Uterus (tissue), 4 donors: ENCODE measurements around the gene LGMN. TPM values are rescaled to one million over a fixed set of nuclear protein-coding genes. Genes with fewer than 3 reads are reported as not detected.

Experiments
- DNase-seq, 2 donors: peaks; one replicate each; pipeline ENCODE4 v3.0.0-alpha.2; 2019 to 2020
- H3K27ac ChIP-seq, 2 donors: fragments of 200-600 bp; sonication (generic); 1 replicate in 1 of 2; 2 replicates in 1 of 2; pipeline ENCODE4 v1.5.1; 2016 to 2018
- H3K27me3 ChIP-seq, 2 donors: fragments of 200-600 bp; sonication (generic); one replicate each; pipeline ENCODE4 v1.5.1; 2018 to 2019; ENCODE audit warnings: control low read depth in 1 of 2
- H3K36me3 ChIP-seq, 2 donors: fragments of 200-600 bp; sonication (generic); one replicate each; pipeline ENCODE4 v1.5.1; 2019; ENCODE audit warnings: control low read depth in 1 of 2
- H3K4me1 ChIP-seq, 2 donors: fragments of 200-600 bp; sonication (generic); one replicate each; pipeline ENCODE4 v1.5.1; 2018 to 2019; ENCODE audit warnings: control low read depth in 1 of 2
- H3K4me3 ChIP-seq, 2 donors: fragments of 200-600 bp; sonication (generic); 1 replicate in 1 of 2; 2 replicates in 1 of 2; pipeline ENCODE4 v1.5.1; 2018 to 2019; ENCODE audit warnings: mild to moderate bottlenecking in 1 of 2
- H3K9me3 ChIP-seq, 2 donors: fragments of 200-600 bp; sonication (generic); one replicate each; pipeline ENCODE4 v1.5.1; 2019; ENCODE audit warnings: control low read depth in 1 of 2
- CTCF ChIP-seq, 4 experiments: fragments of 200-600 bp in 2 of 4; fragments of 450-650 bp in 2 of 4; sonication (generic) in 2 of 4; IDR thresholded peaks; one replicate each; pipeline ENCODE4 v1.5.1; 2016 to 2019; ENCODE audit warnings: antibody characterized with exemption in 4 of 4, mild to moderate bottlenecking in 2 of 4, moderate library complexity in 1 of 4
- POLR2A ChIP-seq, 2 donors: fragments of 450-650 bp; IDR thresholded peaks; one replicate each; pipeline ENCODE4 v1.6.1; 2016; ENCODE audit warnings: antibody characterized with exemption in 2 of 2, mild to moderate bottlenecking in 1 of 2, moderate library complexity in 1 of 2
- intact Hi-C: fragments of 100-400 bp; cut with DNase I; formaldehyde crosslinking; loops from one replicate; pipeline ENCODE4 v1.15.1; 2023; ENCODE audit warnings: low total_unique reads
- total RNA-seq, 4 donors: library from RNA; depleted of rRNA in 3 of 4; stranded (reverse); fragments of >200 nt in 3 of 4; gene quantifications; one replicate each; pipeline versions ENCODE4 v1.1.0 to v1.2.4, GENCODE V29; 2014 to 2023
- donor health status: DM: yes; HTN: yes; CAD: no.

Gene LGMN
- total RNA-seq, 4 donors from 2014 or later, result 13.6 to 91.4 (median 69.1) TPM

GRCh38 chr14:92694807-92695206 is 53.6 kb downstream of the LGMN start:
- Histone ChIP-seq H3K27ac (no peak overlapping the region), H3K27me3 (no peaks in the 10 kb centered on the region), H3K4me3 (no peak overlapping the region), H3K36me3 (no peaks in the 10 kb centered on the region), H3K4me1 (no peaks in the 10 kb centered on the region), H3K9me3 (no peaks in the 10 kb centered on the region)
- TF ChIP-seq POLR2A (IDR thresholded peaks at IDR 0.05) (no peak), CTCF (IDR thresholded peaks at IDR 0.05) (no peak)
- no peak for DNase-seq
- intact Hi-C loops, result no loop called here

DNA sequence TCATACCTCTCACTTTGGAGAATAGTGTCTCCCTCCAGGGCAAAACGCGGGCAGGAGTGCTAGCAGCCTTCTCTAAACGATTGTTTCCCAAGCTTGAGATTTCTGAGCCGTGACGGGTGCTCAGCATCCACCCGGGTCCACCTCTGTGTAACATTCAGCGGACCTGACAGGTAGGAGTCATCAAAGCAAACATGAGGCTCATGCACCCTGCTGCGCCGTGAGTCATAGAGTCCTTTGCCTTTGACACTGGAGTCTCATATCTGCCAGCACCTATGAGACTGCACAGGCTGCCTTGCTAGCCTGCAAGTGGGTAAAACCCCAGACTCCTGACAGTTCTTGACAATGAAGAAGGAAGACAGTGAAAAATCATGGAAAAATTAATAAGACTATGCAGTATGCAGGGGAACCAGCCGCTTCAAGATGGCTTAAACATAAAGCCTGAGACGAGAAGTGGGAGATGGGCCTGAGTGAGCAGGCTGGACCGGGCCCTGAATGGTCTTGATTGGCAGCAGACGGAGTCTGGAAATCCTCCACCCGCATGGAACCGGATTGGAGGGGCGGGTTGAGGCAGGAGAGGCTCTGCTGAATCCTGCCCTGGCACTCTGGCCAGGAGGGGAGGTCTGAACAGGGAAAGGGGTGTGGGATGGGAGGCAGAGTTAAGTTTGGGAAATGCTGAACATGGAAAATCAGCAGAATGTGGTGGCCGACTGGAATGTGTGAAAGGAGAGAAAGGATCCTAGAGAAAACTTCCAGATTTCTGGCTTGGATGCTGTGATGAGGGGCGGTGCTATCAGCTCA is 54.2 kb downstream of the LGMN start:
- intact Hi-C loops, result no loop called here
- Histone ChIP-seq H3K4me3 (no peak overlapping the region), H3K9me3 (no peaks in the 10 kb centered on the region), H3K36me3 (no peaks in the 10 kb centered on the region), H3K27ac (no peak overlapping the region), H3K4me1 (no peaks in the 10 kb centered on the region), H3K27me3 (no peaks in the 10 kb centered on the region)
- DNase-seq, result no peak
- TF ChIP-seq CTCF (IDR thresholded peaks at IDR 0.05) (no peak), POLR2A (IDR thresholded peaks at IDR 0.05) (no peak)

DNA sequence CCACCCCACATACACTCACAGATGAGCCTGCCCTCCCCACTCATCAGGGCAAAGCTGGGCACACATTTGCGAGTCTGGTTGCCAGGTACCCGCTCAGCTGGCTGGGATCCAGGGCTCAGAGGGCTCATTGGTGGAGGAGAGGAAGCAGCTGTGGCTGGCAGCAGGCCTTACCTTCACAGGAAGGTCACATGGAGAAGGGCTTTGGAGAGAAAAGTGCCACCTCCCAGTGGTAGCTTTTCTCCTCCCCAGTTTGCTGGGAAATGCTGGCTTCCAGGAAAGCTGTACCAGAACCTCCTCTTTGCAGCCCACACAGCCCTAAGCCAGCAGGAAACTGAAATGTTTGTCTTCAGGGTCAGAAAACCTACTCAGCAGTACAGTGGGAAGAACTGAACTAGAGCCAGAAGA is 55.6 kb downstream of the LGMN start:
- peak; percentile 38 to 70 for DNase-seq
- Histone ChIP-seq H3K4me1 (peaks cover 0 to under 1% of the 10 kb centered on the region in 2 donors), H3K36me3 (no peaks in the 10 kb centered on the region), H3K4me3 (no peak overlapping the region), H3K27me3 (no peaks in the 10 kb centered on the region), H3K27ac (no peak overlapping the region), H3K9me3 (no peaks in the 10 kb centered on the region)
- no peak for TF ChIP-seq POLR2A (IDR thresholded peaks at IDR 0.05)
- TF ChIP-seq CTCF (IDR thresholded peaks at IDR 0.05), result no peak
- intact Hi-C loops, result no loop called here

DNA sequence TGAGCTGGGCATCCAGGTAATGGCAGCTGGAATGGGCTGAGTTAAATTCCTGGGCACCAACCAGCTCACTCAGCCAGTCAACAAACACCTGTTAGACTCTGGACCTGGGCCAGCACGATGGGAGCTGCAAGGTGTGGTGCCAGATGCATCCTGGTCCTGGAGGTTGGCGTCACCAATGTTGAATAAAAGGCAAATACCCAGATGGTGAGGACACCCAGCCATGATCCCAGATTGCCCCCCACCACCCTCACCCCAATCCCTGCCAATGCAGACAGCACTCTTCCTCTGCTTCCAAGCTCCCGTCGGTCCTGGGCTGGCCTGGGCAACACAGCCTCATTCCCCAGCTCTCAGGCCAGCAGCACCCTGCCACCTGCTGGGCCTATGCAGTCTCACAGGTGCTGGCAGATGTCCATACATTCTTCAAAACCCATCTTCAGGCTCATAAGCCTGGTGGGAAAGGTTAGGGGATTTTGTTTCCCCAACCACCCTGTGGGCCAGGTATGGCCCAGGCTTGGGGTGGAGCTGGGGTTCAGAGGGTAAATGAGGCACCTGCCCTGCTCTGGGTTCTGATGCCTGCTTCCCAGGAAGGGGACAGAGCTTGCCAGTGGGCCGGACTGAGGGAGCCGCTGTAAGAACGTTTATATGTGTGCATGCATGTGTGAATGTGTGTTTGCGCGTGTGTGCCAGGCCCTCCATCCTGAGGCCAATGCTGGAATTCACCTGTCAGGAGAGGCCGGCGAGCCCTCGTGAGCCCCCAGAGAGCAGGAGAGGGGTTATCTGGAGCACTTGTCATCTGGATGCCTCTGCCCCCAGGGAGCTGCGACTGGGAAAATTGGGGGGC is 58.0 kb downstream of the LGMN start:
- intact Hi-C loops, result no loop called here
- TF ChIP-seq POLR2A (IDR thresholded peaks at IDR 0.05) (no peak), CTCF (IDR thresholded peaks at IDR 0.05) (peak in 1 of 4 experiments; percentile 46)
- Histone ChIP-seq H3K4me3 (no peak overlapping the region), H3K4me1 (peaks cover 0 to 11% of the 10 kb centered on the region in 2 donors), H3K27ac (no peak overlapping the region), H3K36me3 (no peaks in the 10 kb centered on the region), H3K27me3 (no peaks in the 10 kb centered on the region), H3K9me3 (no peaks in the 10 kb centered on the region)
- DNase-seq, result peak in 1 of 2 donors; percentile 40
